Measurements from ENCODE around the gene CCDC188. TPM values are rescaled to one million over a fixed set of nuclear protein-coding genes. Genes with fewer than 3 reads are reported as not detected.

The CCDC188 gene
- total and polyA plus RNA-seq, 2 of the 4 experiments (the other 2 are of a cell fraction), result 0.10 TPM; not detected in 1

- H2BK120ac ChIP-seq (ENCODE audit: low read depth, low read length), result no peak overlapping the region
- no peak for ATAC-seq (ENCODE audit: low read depth)
- dilution Hi-C loops (cut with HindIII; ENCODE audit: low sequenced_read_pairs, unreplicated experiment), result no loop called here
- no TSS peak for BruUV-seq (replicated peaks)
- no peak overlapping the region for H3K27ac ChIP-seq (ENCODE audit: insufficient read depth, low read length)
- H4K20me1 ChIP-seq (ENCODE audit: insufficient read depth, low read length), result peaks cover 31% of the 10 kb centered on the region
- H2AK9ac ChIP-seq (replicated peaks; ENCODE audit: low read depth, low read length, poor library complexity), result no peak overlapping the region
- no peak overlapping the region for H3K4ac ChIP-seq (ENCODE audit: low read depth, low read length)
- no peak overlapping the region for H2BK15ac ChIP-seq (ENCODE audit: low read depth, low read length)
- no peak overlapping the region for H4K5ac ChIP-seq (ENCODE audit: low read depth, low read length)
- no peak overlapping the region for H3K4me3 ChIP-seq (ENCODE audit: insufficient read depth, low read depth, low read length)
- H2AFZ ChIP-seq (replicated peaks; ENCODE audit: low read length, poor library complexity), result no peak overlapping the region
- in situ Hi-C loops (cut with MboI; ENCODE audit: low sequenced_read_pairs), result no loop called here
- peaks cover 4 to 23% of the 10 kb centered on the region in 2 experiments; a peak in 3 of 4 replicates for H3K79me1 ChIP-seq (ENCODE audit: low read depth in 1 of 2, low read length in 2 of 2)
- H3K18ac ChIP-seq (ENCODE audit: low read depth, low read length), result no peak overlapping the region
- H3K4me1 ChIP-seq (ENCODE audit: control insufficient read depth, insufficient read depth, low read length), result peaks cover 4% of the 10 kb centered on the region; the same call in 1 of the 2 replicates
- no peak overlapping the region for H2BK20ac ChIP-seq (ENCODE audit: low read depth, low read length)
- no peak overlapping the region for H3K56ac ChIP-seq (ENCODE audit: extremely low read depth, insufficient read depth, low read length)
- no peaks in the 10 kb centered on the region for H3K9me3 ChIP-seq (ENCODE audit: control insufficient read depth, insufficient read depth, low read length)
- no peak overlapping the region for H4K91ac ChIP-seq (ENCODE audit: insufficient read depth, low read depth, low read length)
- DNase-seq, result no peak
- no peaks in the 10 kb centered on the region for H3K27me3 ChIP-seq (ENCODE audit: control insufficient read depth, insufficient read depth, low read length)
- no peak for TF ChIP-seq CHD1 (IDR thresholded peaks at IDR 0.05; ENCODE audit: low read depth, low read length)
- no peak for TF ChIP-seq RAD21 (IDR thresholded peaks at IDR 0.05; ENCODE audit: low read length)
- no peak for TF ChIP-seq NFE2L2 (IDR thresholded peaks at IDR 0.05; ENCODE audit: low read depth, low read length)
- TF ChIP-seq MAFK (IDR thresholded peaks at IDR 0.05; ENCODE audit: low read depth, low read length), result no peak
- no peak for TF ChIP-seq FOS (IDR thresholded peaks at IDR 0.05; ENCODE audit: low read depth, low read length)
- no peak for TF ChIP-seq CTCF (conservative IDR thresholded peaks at IDR 0.05; ENCODE audit: low read depth, low read length)
- TF ChIP-seq RFX5 (IDR thresholded peaks at IDR 0.05; ENCODE audit: low read depth, low read length), result no peak
- no peak for TF ChIP-seq BHLHE40 (IDR thresholded peaks at IDR 0.05; ENCODE audit: low read depth, low read length)
- no peak overlapping the region for H3K9ac ChIP-seq (ENCODE audit: low read depth, low read length)
- ChIA-PET CTCF (no interaction called here), POLR2A (ENCODE audit: unreplicated experiment) (no interaction called here)
- H3K14ac ChIP-seq (replicated peaks; ENCODE audit: low read depth, low read length), result no peak overlapping the region
- H3K9me1 ChIP-seq (ENCODE audit: insufficient read depth, low read length), result peaks cover 1% of the 10 kb centered on the region; the same call in 1 of the 2 replicates
- peaks cover 39% of the 10 kb centered on the region for H3K36me3 ChIP-seq (ENCODE audit: control insufficient read depth, insufficient read depth, low read length)
- no peak overlapping the region for H3K4me2 ChIP-seq (ENCODE audit: low read depth, low read length)
- H2AK5ac ChIP-seq (ENCODE audit: low read depth, low read length), result no peak overlapping the region
- 93% methylated on average over 10 of the region's 15 CpGs; no CpG with 5 or more reads in 1 of the 2 experiments for WGBS, 2 experiments (ENCODE audit: extremely low coverage in 2 of 2, insufficient read length in 1 of 2)
- no peak overlapping the region for H4K8ac ChIP-seq (ENCODE audit: low read depth in 2 of 2, low read length in 2 of 2)
- no peak overlapping the region for H3K23ac ChIP-seq (ENCODE audit: low read depth, low read length)
- intact Hi-C loops (cut with micrococcal nuclease), result no loop called here
- H2BK5ac ChIP-seq (ENCODE audit: low read depth, low read length, poor library complexity, severe bottlenecking), result no peak overlapping the region
Measured at GRCh38 chr22:20127318-20127868, 23.5 kb downstream of the CCDC188 start.
